WI38 (cell line): Measurements from ENCODE around the gene NRIP3.
A peak's percentile ranks its signal among the peaks of the same experiment; 100 is the strongest.

ENCODE experiments used
- H3K4me3 ChIP-seq: 2 replicates; pipeline ENCODE4 v1.5.1; 2011; ENCODE audit warnings: low read depth, mild to moderate bottlenecking, control low read depth, low read length
- TF ChIP-seq, protein P1 (sequence below): IDR thresholded peaks from 2 replicates; pipeline ENCODE4 v1.5.1; 2012; ENCODE audit warnings: low read depth, mild to moderate bottlenecking, control low read depth, low read length

Gene NRIP3

DNA sequence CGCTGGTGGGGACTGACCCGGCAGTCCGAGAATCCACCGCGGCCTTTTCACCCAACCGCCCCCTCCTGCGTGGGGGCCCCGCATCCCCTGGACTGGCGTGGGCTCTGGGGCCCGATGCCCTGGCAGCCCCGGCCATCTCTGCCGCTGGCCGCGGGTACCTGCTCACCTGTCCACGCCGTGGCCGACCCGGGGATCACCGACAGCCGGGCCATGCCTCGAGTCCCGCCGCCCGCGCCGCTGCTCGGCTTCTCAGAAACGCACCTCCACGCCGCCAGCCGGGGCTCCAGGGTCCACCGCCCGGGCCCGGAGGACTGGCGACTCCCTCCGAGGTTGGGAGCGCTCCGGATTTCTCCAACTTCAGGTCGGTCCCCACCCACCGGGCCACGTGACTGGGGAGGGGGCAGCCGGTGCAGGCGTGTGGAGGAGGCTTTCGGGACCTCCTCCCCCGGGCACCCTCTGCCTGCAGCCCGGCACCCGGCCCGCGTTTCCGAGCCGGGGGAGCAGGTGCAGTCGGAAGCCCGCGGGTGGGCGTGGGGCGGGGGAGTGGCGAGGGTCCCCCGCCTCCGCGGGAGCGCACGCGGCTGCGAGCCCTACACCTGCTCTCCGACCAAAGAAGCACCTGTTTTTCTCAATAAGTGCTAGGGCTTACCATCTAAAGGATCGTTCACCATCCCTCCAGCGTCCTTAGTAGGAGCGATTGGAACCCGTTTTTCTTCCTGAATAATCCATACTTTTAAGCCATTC is 554 bp upstream of the NRIP3 start:
- TF ChIP-seq, protein P1, sequence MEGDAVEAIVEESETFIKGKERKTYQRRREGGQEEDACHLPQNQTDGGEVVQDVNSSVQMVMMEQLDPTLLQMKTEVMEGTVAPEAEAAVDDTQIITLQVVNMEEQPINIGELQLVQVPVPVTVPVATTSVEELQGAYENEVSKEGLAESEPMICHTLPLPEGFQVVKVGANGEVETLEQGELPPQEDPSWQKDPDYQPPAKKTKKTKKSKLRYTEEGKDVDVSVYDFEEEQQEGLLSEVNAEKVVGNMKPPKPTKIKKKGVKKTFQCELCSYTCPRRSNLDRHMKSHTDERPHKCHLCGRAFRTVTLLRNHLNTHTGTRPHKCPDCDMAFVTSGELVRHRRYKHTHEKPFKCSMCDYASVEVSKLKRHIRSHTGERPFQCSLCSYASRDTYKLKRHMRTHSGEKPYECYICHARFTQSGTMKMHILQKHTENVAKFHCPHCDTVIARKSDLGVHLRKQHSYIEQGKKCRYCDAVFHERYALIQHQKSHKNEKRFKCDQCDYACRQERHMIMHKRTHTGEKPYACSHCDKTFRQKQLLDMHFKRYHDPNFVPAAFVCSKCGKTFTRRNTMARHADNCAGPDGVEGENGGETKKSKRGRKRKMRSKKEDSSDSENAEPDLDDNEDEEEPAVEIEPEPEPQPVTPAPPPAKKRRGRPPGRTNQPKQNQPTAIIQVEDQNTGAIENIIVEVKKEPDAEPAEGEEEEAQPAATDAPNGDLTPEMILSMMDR: no peak
- H3K4me3 ChIP-seq: peak overlapping the region; percentile 49

DNA sequence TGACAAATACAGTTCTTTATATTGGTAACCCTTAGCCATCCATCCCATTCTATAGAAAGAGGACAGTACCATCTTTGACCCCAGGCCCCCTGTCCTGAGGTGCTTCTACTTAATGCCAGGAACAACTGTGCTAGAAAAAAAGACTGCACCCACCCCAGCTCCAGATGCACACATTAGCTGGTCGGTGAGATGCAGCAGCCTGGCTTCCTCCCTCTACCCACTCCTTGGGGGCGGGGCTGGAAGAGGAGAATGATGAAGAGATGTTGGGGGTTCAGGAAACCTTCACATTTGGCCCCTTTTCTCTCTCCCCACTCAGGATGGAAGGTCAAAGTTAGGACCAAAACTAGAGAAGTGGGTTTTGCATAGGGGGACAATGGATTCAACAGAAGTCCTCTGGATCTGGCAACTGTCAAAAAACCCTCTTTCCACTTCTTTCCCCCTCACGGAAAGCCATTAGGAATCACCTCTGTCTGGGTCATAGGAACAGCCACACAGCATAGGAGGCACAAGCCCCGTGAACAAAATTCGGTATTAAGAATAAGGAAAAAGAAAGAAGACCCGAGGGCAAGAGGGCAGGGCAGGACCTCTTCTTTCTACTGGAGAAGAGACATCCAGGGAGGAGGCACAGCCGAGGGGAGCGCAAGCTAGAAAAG is 755 bp downstream of the NRIP3 start:
- peak overlapping the region; percentile 49 for H3K4me3 ChIP-seq
- TF ChIP-seq, protein P1: no peak

DNA sequence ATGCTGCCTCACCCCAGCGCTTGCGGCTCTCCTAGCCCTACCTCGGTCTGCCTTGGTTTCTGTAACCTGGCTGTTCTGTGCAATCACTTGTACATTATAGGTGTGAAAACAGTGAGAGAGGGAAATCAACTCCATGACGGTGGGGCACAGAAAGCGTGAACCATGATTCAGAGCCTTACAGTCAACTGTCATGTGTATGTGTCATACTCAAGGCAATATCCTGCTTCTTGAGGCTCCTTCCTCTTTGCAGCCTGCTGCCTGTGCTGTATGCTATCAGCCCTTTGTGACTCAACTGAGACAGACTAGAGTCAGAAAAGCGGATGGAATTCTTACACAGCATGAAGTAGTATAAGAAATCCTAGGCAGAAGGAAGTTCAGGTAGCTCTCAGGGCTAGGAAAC is 2.1 kb downstream of the NRIP3 start:
- TF ChIP-seq, protein P1: no peak
- H3K4me3 ChIP-seq: peak overlapping the region; percentile 18

DNA sequence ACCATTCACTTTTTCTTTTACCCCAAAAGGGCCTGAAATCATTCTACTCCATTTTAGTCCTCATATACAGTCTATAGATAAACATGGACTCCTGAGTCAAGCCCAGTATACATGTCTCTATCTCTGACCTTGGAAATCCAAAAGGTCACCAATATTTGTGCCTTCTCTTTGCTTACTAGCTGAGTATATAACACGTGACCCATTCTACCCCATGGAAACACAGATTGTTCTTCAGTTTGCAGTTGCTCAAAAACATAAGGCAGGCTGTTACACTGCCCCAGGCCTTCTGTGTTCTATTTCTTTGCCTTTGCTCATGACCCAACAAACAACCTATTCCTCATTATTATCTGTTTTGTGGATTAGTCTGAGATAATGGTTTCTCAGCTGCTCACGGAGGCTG is 5.8 kb downstream of the NRIP3 start:
- TF ChIP-seq, protein P1: no peak
- no peak overlapping the region for H3K4me3 ChIP-seq

DNA sequence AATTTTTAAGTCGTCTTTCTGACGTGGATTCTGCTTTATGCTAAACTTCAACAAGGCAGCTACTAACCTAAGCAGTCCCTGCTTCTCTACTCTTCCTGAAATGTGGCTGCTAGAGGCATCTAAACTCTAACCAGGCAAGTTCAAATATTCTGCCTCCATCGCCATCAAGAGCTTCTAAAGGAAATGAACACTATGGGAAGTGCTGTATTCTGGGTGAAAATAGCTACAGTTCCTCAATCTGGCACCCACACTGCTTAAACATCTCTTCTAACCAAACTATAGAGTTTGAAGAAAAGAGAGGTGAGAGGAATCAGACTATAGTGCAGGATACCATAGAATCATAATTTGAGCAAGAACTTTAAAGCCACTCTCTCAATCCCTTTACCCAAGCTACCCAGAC is 6.3 kb downstream of the NRIP3 start:
- no peak overlapping the region for H3K4me3 ChIP-seq

DNA sequence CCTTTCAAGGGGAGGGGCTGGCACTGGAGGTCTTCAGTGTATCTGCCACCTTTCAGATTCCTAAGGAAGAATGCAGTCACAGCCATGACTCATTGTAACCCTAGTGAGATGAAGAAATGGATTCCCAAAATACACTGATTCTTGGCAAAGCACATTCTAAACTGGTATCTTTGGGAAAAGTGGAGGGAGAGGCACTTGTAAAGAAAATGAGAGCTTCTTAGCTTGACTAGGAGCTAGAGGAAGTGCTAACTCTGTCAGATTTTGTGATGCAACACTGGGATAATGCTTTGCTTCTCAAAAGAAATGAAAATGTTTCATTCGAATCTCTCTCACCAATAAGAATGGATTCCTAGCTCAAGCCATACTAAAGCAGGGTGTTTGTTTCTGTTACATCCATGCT is 14.3 kb downstream of the NRIP3 start:
- H3K4me3 ChIP-seq: no peak overlapping the region
- TF ChIP-seq, protein P1: no peak

More for the DNA sequence above, 6.3 kb downstream of the NRIP3 start:
- TF ChIP-seq, protein P1: no peak
